Glutamatergic neuron (in vitro differentiated cells): ENCODE data around the gene LRRC14B. TPM values are rescaled to one million over a fixed set of nuclear protein-coding genes. Genes with fewer than 3 reads are reported as not detected.
A peak's percentile ranks its signal among the peaks of the same experiment; 100 is the strongest.
"Not testable (repeated sequence)": the region's sequence is repeated elsewhere in the genome, so short reads cannot be mapped to it uniquely, and the experiment has no call there.

Experiments used
- DNase-seq: peaks from one replicate; pipeline ENCODE4 v3.0.0; 2022
- H3K27ac Mint-ChIP-seq: one replicate; pipeline ENCODE4 v1.8.0; 2020; ENCODE audit warnings: mild to moderate bottlenecking, mixed read lengths, inconsistent platforms; ENCODE audit not compliant: unreplicated experiment
- H3K27me3 Mint-ChIP-seq: one replicate; pipeline ENCODE4 v1.8.0; 2020; ENCODE audit warnings: mild to moderate bottlenecking, moderate library complexity, mixed read lengths, inconsistent platforms; ENCODE audit not compliant: unreplicated experiment
- H3K36me3 Mint-ChIP-seq: one replicate; pipeline ENCODE4 v1.8.0; 2020; ENCODE audit warnings: mild to moderate bottlenecking, mixed read lengths, inconsistent platforms; ENCODE audit not compliant: unreplicated experiment
- H3K4me1 Mint-ChIP-seq: one replicate; pipeline ENCODE4 v1.8.0; 2020; ENCODE audit warnings: mild to moderate bottlenecking, low read depth, mixed read lengths, inconsistent platforms; ENCODE audit not compliant: unreplicated experiment
- H3K4me3 Mint-ChIP-seq: one replicate; pipeline ENCODE4 v1.8.0; 2020; ENCODE audit warnings: mild to moderate bottlenecking, mixed read lengths, inconsistent platforms; ENCODE audit not compliant: unreplicated experiment
- H3K9me3 Mint-ChIP-seq: one replicate; pipeline ENCODE4 v1.8.0; 2020; ENCODE audit warnings: mild to moderate bottlenecking, moderate library complexity, mixed read lengths, inconsistent platforms; ENCODE audit not compliant: unreplicated experiment
- CTCF ChIP-seq: fragments of 200-600 bp; sonication (generic); IDR thresholded peaks from one replicate; pipeline ENCODE4 v1.5.0; 2021; ENCODE audit not compliant: partially characterized antibody, unreplicated experiment
- total RNA-seq: library from RNA; stranded (reverse); fragmentation: NEBNext Ultra II Directional; extraction: Animal tissue kit (Norgen Biotek cat#: 25700); gene quantifications from one replicate; pipeline ENCODE4 v1.2.1, GENCODE V29; 2021; ENCODE audit not compliant: unreplicated experiment

Gene LRRC14B
- total RNA-seq, 1 donor from 2014 or later = not detected

- Mint-ChIP-seq H3K4me1 (peaks cover 13% of the 10 kb centered on the region), H3K9me3 (peaks cover 6% of the 10 kb centered on the region), H3K27ac (no peak overlapping the region), H3K4me3 (no peak overlapping the region), H3K36me3 (no peaks in the 10 kb centered on the region), H3K27me3 (peaks cover 6% of the 10 kb centered on the region)
- peak; percentile 10 for DNase-seq
- TF ChIP-seq CTCF = no peak
Observed at GRCh38 chr5:194603-195209, 3.4 kb downstream of the LRRC14B start.

- DNase-seq = peak; percentile 44
Observed at GRCh38 chr5:195401-196160, 4.3 kb downstream of the LRRC14B start.

GRCh38 chr5:196350-196749 is 5.1 kb downstream of the LRRC14B start:
- peaks cover 6% of the 10 kb centered on the region for H3K27me3 Mint-ChIP-seq
- H3K4me3 Mint-ChIP-seq = no peak overlapping the region
- H3K4me1 Mint-ChIP-seq = peaks cover 9% of the 10 kb centered on the region
- no peak overlapping the region for H3K27ac Mint-ChIP-seq
- no peaks in the 10 kb centered on the region for H3K36me3 Mint-ChIP-seq
- no peak for TF ChIP-seq CTCF
- peak; percentile 26 for DNase-seq
- peaks cover 10% of the 10 kb centered on the region for H3K9me3 Mint-ChIP-seq

More at GRCh38 chr5:195401-196160, 4.3 kb downstream of the LRRC14B start:
- H3K27ac Mint-ChIP-seq = no peak overlapping the region
- TF ChIP-seq CTCF = no peak
- H3K36me3 Mint-ChIP-seq = no peaks in the 10 kb centered on the region
- peaks cover 7% of the 10 kb centered on the region for H3K4me1 Mint-ChIP-seq
- H3K9me3 Mint-ChIP-seq = peaks cover 8% of the 10 kb centered on the region
- H3K4me3 Mint-ChIP-seq = no peak overlapping the region
- H3K27me3 Mint-ChIP-seq = peaks cover 4% of the 10 kb centered on the region

- H3K4me1 Mint-ChIP-seq = peaks cover 16% of the 10 kb centered on the region
- not testable (repeated sequence) for H3K4me3 Mint-ChIP-seq, H3K27ac Mint-ChIP-seq, H3K36me3 Mint-ChIP-seq, H3K27me3 Mint-ChIP-seq
- H3K9me3 Mint-ChIP-seq = peaks cover 11% of the 10 kb centered on the region
- peak; percentile 10 for DNase-seq
Observed at GRCh38 chr5:197031-197430, 5.7 kb downstream of the LRRC14B start.

GRCh38 chr5:197892-198489 is 6.7 kb downstream of the LRRC14B start:
- Mint-ChIP-seq H3K36me3 (no peaks in the 10 kb centered on the region), H3K27me3 (peaks cover 6% of the 10 kb centered on the region), H3K4me3 (no peak overlapping the region), H3K4me1 (peaks cover 16% of the 10 kb centered on the region), H3K9me3 (peaks cover 11% of the 10 kb centered on the region), H3K27ac (no peak overlapping the region)
- DNase-seq = peak; percentile 19
- TF ChIP-seq CTCF = no peak
